Activated naive CD8-positive, alpha-beta T cell (primary cell): ENCODE measurements around the gene PCMTD2.
"Not testable (repeated sequence)": the region's sequence is repeated elsewhere in the genome, so short reads cannot be mapped to it uniquely, and the experiment has no call there.

Experiments
- H3K27ac Mint-ChIP-seq: one replicate; pipeline ENCODE4 v1.8.0; 2021; ENCODE audit warnings: mixed read lengths
- H3K27me3 Mint-ChIP-seq: one replicate; pipeline ENCODE4 v1.8.0; 2021; ENCODE audit warnings: mixed read lengths
- H3K36me3 Mint-ChIP-seq: one replicate; pipeline ENCODE4 v1.8.0; 2021; ENCODE audit warnings: mixed read lengths
- H3K4me1 Mint-ChIP-seq: one replicate; pipeline ENCODE4 v1.8.0; 2021; ENCODE audit warnings: low read depth, mixed read lengths
- H3K4me3 Mint-ChIP-seq: one replicate; pipeline ENCODE4 v1.8.0; 2021; ENCODE audit warnings: mild to moderate bottlenecking, mixed read lengths
- H3K9me3 Mint-ChIP-seq: one replicate; pipeline ENCODE4 v1.8.0; 2021; ENCODE audit warnings: low read depth, mixed read lengths

PCMTD2 gene

GRCh38 chr20:64318056-64318455 is 62.5 kb downstream of the PCMTD2 start:
- not testable (repeated sequence) for H3K4me3 Mint-ChIP-seq, H3K9me3 Mint-ChIP-seq, H3K27ac Mint-ChIP-seq, H3K36me3 Mint-ChIP-seq, H3K27me3 Mint-ChIP-seq, H3K4me1 Mint-ChIP-seq

DNA sequence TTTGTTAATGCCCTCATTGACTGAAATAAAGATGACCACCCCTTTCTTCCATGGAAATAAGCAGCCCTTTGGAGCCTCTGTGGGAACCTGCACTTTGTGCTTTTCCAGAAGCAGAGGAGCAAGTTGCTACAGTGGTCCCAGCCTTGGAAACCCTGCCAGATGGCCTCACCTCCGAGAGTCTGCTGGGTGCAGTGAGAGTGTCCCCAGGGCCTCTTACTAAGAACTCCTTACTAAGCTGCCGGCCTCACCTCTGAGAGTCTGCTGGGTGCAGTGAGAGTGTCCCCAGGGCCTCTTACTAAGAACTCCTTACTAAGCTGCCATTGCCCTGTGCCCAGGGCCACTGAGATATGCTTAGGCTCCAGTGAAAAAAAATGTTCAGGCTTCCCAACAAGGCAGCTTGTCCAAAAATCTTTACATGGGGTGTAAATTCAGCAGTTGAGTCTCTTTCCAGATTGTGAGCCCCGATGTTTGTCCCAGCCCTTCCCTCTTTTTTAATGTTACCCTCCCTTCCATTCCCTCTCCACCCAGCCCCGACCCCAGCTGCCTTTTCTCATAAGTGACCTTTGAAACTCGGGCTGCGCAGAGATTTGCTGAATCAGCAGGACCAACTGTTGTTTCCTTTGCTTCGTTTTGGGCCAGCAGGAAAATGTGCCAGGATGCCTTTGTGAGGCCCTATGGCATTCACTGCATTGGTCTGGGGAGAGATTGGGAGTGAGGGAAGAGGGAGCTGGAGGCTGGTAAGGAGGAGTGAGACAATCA is 66.7 kb downstream of the PCMTD2 start:
- not testable (repeated sequence) for H3K4me3 Mint-ChIP-seq, H3K27ac Mint-ChIP-seq, H3K9me3 Mint-ChIP-seq, H3K36me3 Mint-ChIP-seq, H3K4me1 Mint-ChIP-seq, H3K27me3 Mint-ChIP-seq
